Measurements from ENCODE around the gene TMX1. TPM values are rescaled to one million over a fixed set of nuclear protein-coding genes. Genes with fewer than 3 reads are reported as not detected.

TMX1 gene
- total RNA-seq, 4 donors from 2014 or later = 24.0 to 48.8 (median 36.2) TPM

GRCh38 chr14:51205486-51205885, 34.6 kb upstream of the TMX1 start:
- H3K27ac ChIP-seq = no peak overlapping the region
- WGBS, 2 donors = 71 to 78% methylated on average over 5 to 6 of the region's 6 CpGs
- H3K4me1 ChIP-seq = no peaks in the 10 kb centered on the region
- intact Hi-C loops (cut with DNase I) = no loop called here
- no peak overlapping the region for H3K4me3 ChIP-seq
- TF ChIP-seq, protein P1, sequence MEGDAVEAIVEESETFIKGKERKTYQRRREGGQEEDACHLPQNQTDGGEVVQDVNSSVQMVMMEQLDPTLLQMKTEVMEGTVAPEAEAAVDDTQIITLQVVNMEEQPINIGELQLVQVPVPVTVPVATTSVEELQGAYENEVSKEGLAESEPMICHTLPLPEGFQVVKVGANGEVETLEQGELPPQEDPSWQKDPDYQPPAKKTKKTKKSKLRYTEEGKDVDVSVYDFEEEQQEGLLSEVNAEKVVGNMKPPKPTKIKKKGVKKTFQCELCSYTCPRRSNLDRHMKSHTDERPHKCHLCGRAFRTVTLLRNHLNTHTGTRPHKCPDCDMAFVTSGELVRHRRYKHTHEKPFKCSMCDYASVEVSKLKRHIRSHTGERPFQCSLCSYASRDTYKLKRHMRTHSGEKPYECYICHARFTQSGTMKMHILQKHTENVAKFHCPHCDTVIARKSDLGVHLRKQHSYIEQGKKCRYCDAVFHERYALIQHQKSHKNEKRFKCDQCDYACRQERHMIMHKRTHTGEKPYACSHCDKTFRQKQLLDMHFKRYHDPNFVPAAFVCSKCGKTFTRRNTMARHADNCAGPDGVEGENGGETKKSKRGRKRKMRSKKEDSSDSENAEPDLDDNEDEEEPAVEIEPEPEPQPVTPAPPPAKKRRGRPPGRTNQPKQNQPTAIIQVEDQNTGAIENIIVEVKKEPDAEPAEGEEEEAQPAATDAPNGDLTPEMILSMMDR (IDR thresholded peaks at IDR 0.05) = no peak
- TF ChIP-seq POLR2A (IDR thresholded peaks at IDR 0.05) = no peak
- DNase-seq = no peak
- H3K27me3 ChIP-seq = peaks cover 0 to 38% (median 0%) of the 10 kb centered on the region in 4 donors
- H3K36me3 ChIP-seq = no peaks in the 10 kb centered on the region
- H3K9me3 ChIP-seq = no peaks in the 10 kb centered on the region

GRCh38 chr14:51206462-51206861, 33.6 kb upstream of the TMX1 start:
- Histone ChIP-seq H3K27me3 (peaks cover 0 to 38% (median 0%) of the 10 kb centered on the region in 4 donors), H3K4me3 (no peak overlapping the region), H3K27ac (no peak overlapping the region), H3K4me1 (no peaks in the 10 kb centered on the region), H3K9me3 (no peaks in the 10 kb centered on the region), H3K36me3 (no peaks in the 10 kb centered on the region)
- DNase-seq = no peak
- TF ChIP-seq, protein P1 (IDR thresholded peaks at IDR 0.05) = no peak
- no peak for TF ChIP-seq POLR2A (IDR thresholded peaks at IDR 0.05)
- intact Hi-C loops (cut with DNase I) = no loop called here
- WGBS, 2 donors = 50 to 100% methylated on average over 1 of the region's 1 CpG

DNA sequence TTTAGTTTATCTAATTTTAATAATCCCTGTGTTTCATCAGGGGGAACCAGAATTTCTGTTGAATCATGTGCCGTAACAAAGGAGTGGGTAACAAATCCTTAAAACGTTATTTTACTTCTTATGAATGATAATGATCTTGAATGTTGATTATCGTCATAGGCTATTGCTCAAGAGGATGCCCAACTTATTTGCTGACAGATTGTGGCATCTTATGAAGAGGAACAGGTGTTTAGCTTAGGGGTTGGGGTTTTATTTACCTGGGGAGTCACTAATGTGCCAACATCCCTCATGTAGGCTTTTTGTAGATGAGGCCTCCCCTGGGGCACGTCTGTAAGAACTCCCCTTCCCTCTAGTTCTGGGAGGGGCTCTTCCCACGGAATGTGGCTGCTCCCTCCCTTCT, 32.4 kb upstream of the TMX1 start:
- TF ChIP-seq POLR2A (IDR thresholded peaks at IDR 0.05) = no peak
- TF ChIP-seq, protein P1 (IDR thresholded peaks at IDR 0.05) = no peak
- Histone ChIP-seq H3K4me3 (no peak overlapping the region), H3K36me3 (no peaks in the 10 kb centered on the region), H3K4me1 (no peaks in the 10 kb centered on the region), H3K27me3 (peaks cover 0 to 38% (median 0%) of the 10 kb centered on the region in 4 donors), H3K9me3 (no peaks in the 10 kb centered on the region), H3K27ac (no peak overlapping the region)
- DNase-seq = no peak
- intact Hi-C loops (cut with DNase I) = no loop called here
- 44 to 61% methylated on average over 5 of the region's 5 CpGs for WGBS, 2 donors

- Histone ChIP-seq H3K27ac (no peak overlapping the region), H3K4me3 (no peak overlapping the region), H3K9me3 (no peaks in the 10 kb centered on the region), H3K27me3 (peaks cover 0 to 29% (median 0%) of the 10 kb centered on the region in 4 donors), H3K4me1 (no peaks in the 10 kb centered on the region), H3K36me3 (no peaks in the 10 kb centered on the region)
- TF ChIP-seq POLR2A (IDR thresholded peaks at IDR 0.05) = no peak
- intact Hi-C loops (cut with DNase I) = no loop called here
- WGBS, 2 donors = 91 to 93% methylated on average over 1 of the region's 1 CpG
- DNase-seq = no peak
These were observed 31.1 kb upstream of the TMX1 start for GRCh38 chr14:51208982-51209381.

DNA sequence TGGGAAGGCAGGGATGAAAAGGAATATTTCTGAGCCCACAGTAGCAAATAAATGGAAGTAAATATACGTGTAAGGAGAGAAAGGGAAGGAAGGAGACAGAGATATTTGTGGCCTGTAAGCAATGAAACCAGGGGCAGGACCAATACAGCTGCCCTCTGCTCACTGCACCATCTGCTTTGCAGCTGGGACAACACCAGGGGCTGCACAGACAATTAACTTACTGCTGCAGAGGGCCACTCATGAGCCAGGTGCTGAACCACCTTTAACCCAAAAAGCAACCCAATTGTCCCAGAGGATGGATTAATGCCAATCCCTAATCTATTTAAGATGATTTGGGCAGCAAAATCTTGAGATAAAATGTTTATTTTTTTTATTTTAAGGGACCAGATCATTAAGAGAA, 30.6 kb upstream of the TMX1 start:
- TF ChIP-seq, protein P1 (IDR thresholded peaks at IDR 0.05) = no peak
- no peak for TF ChIP-seq POLR2A (IDR thresholded peaks at IDR 0.05)
- peaks cover 0 to 24% (median 0%) of the 10 kb centered on the region in 4 donors for H3K27me3 ChIP-seq
- no peak overlapping the region for H3K27ac ChIP-seq
- H3K9me3 ChIP-seq = no peaks in the 10 kb centered on the region
- no peaks in the 10 kb centered on the region for H3K4me1 ChIP-seq
- intact Hi-C loops (cut with DNase I) = no loop called here
- H3K4me3 ChIP-seq = no peak overlapping the region
- 43 to 44% methylated on average over 1 of the region's 1 CpG for WGBS, 2 donors
- H3K36me3 ChIP-seq = no peaks in the 10 kb centered on the region
- no peak for DNase-seq

- no peaks in the 10 kb centered on the region for H3K9me3 ChIP-seq
- intact Hi-C loops (cut with DNase I) = no loop called here
- WGBS, 2 donors = 38 to 40% methylated on average over 1 of the region's 1 CpG
- H3K36me3 ChIP-seq = no peaks in the 10 kb centered on the region
- no peaks in the 10 kb centered on the region for H3K4me1 ChIP-seq
- H3K27me3 ChIP-seq = peaks cover 0 to 21% (median 0%) of the 10 kb centered on the region in 4 donors
- TF ChIP-seq, protein P1 (IDR thresholded peaks at IDR 0.05) = no peak
- TF ChIP-seq POLR2A (IDR thresholded peaks at IDR 0.05) = no peak
- H3K4me3 ChIP-seq = no peak overlapping the region
- no peak overlapping the region for H3K27ac ChIP-seq
- DNase-seq = no peak
These were observed 29.5 kb upstream of the TMX1 start for GRCh38 chr14:51210594-51210993.

Measured in esophagus squamous epithelium (tissue), 5 donors.